GM19455 (cell line): ENCODE measurements around the gene OR1D5.
"Not testable (repeated sequence)": the region's sequence is repeated elsewhere in the genome, so short reads cannot be mapped to it uniquely, and the experiment has no call there.

Experiments used
- ATAC-seq: cut with Tn5 transposase; IDR thresholded peaks from one replicate; pipeline ENCODE4 v1.9.1; 2021; ENCODE audit not compliant: unreplicated experiment

The OR1D5 gene

DNA sequence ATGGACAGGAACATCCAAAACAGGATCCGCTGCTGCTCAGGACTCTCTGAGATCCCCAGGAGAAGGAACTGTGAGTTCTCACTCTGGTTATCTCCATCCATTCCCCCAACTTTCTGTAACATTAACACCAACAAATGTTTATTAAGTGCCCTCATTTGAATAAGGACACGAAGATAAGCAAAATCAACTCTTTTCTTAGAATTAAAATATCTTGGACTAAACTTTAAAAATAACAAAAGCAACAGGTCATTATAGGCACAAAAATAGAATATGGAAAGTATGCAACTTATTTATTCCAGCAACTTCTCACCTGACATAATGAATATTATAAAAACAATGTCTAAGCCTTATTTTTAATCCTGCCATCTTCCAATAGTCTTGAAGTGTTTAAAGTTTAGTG is at the start of gene OR1D5:
OR1D5 (minus strand) TSS at position 101 of the 400 bp plus-strand sequence; CDS start at position 101, 0 bp downstream.
- not testable (repeated sequence) for ATAC-seq

GRCh38 chr17:3104322-3104721 is 40.9 kb upstream of the OR1D5 start, which contains the start of gene OR1D2:
Gene OR1D2 (minus strand): TSS chr17:3104422. CDS start chr17:3092996, 11,426 bp downstream.
- ATAC-seq = no peak

- ATAC-seq = not testable (repeated sequence)
Measured at GRCh38 chr17:3073850-3074249, 10.4 kb upstream of the OR1D5 start.

DNA sequence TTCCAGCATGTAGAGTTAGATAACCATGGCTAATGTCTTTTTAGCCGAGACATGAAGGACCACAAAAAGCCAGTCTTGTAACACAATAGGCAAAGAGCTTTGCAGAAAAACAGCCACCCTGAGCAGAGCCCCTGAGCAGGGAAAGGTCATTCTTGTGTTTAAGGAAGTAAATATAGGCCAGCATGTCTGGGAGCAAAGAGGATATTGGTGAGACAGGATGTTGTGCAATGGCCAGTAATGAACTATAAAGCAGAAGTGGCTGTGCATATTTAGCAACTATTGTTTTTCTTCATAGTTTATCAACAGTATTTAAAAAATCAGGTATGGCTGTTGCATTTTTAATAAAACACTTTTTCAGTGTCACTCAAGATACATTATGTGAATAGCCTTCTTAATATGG is 1.8 kb upstream of the OR1D5 start:
- ATAC-seq = not testable (repeated sequence)

DNA sequence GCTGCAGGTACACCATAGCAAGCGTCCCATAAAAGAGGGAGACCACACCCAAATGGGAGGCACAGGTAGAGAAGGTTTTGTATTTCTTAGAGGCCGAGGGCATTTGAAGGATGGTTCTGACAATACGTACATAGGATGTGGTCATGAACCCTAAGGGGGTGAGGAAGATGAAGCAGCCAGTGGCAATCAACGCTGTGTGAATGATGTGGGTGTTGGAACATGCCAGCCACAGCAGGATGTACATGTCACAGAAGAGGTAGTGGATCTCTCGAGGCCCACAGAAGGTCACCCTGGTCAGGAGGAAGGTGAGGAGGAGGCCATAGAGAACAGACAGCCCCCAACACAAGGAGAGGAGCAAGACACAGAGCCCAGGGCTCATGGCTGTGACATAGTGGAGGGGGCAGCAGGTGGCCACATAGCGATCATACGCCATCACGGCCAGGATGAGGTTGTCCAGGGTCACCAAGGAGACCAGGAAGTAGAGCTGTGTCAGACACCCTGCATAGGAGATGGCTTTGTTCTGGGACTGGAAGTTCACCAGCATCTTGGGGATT is 506 bp downstream of the OR1D5 start:
- ATAC-seq = not testable (repeated sequence)

GRCh38 chr17:3054868-3055267 is 8.5 kb downstream of the OR1D5 start:
- ATAC-seq = not testable (repeated sequence)

DNA sequence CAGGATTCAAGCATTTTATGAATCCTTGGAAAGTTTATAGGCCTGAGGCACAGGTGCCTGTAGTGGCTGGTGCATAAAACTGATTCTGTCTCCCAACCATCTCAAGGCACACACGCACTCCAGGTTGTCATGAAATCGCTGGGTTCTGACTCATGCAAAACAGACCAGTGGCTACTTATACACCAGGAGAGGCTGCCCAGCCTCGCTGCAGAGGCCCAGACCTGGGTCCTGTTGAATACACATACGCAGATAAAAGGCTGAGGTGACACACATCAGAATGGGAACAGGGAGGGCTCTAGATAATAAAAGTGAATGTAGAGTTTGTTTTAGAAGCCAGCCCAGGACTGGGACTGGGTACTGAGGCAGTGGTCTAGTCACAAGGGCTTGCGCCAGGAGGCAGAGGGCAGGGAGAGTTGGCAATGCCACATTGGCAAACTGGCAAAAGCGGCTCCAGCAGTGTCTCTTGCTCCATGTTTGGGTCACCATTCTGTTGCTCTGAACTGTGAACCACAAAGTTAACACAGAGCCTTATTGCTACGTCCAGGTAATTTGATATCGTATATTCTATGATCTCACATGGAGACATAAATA is 13.6 kb downstream of the OR1D5 start:
- no peak for ATAC-seq

DNA sequence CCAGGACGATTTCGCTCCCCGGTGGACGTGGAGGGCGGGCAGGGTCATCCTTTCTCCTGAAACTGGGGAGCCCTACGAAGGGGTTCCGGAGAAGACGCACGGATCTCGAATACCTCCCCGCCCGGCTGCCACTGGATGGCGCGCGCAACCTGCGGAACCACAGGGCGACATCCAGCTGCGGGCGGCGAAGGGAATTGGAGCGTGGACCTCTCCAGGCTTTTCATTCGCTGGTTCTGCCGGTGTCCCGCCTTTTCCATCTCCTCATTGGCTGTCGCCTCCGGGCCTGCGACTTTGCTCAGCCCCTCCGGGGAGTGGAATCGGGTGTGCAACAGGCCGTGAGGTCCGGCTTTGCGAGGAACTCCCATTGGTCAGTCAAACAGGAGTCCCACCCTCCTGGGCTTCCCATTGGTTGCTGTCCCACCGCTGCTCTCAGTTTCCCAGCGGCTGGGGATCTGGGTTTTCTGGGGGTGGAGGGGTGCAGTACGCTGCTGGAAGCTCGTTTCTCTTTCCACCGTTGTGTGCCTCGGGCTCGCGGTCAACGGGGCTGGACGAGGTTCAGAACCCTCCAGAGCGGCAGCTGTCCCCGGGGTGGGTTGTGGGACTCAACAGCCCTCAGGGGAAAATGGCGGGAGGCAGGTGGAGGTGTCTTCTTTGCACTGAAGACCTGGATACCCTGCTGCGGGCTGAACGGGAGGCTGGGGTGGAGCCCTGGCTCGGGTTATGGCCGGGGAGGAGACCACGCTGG is 14.5 kb downstream of the OR1D5 start:
- peak; percentile 94 for ATAC-seq

DNA sequence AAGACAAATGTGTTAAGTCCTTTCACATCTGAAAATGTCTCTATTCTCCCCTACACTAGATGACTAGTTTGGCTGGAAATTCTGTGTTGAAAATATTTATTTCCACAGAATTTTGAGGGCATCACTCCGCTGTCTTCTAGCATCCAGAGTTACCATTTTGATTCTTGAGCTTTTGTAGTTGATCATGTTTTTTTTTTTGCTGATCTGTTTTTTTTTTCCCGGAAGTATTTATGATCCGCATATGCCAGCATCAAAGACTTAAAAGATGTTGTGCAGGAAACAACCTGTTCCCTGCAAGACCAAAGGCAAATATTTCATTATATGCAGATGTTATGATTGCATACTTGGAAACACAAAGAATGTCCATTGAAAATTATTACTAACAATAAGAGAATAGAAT is 16.7 kb downstream of the OR1D5 start:
- no peak for ATAC-seq

DNA sequence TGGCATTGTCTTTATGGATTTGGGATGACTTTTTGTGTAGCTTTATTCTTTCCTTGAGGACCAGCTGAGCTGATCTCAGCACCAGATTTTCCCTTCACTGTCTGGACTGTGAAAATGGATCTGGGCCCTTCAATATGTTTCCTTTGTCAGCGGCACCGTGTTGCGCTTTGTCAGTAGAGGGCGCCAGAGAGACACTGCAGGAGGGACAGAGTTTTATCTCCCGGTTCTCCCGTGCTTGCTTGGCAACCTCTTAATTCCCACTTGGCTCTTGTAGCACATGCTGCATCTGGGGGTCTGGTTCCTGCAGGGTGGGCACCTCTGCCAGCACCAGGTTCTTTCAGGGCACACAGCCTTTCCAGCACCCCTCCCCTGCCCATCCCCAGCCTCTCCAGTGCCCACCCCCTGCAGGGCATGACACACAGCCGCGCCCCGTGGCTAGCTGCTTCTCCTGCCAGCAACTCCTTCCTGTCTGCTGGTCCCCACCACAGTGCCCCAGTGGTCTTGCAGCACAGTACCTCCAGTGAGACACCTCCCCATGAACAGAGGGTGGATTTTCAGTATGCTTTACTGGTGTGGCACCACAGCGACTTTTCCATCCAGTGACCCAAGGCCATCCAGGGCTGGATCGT is 19.6 kb downstream of the OR1D5 start:
- no peak for ATAC-seq

DNA sequence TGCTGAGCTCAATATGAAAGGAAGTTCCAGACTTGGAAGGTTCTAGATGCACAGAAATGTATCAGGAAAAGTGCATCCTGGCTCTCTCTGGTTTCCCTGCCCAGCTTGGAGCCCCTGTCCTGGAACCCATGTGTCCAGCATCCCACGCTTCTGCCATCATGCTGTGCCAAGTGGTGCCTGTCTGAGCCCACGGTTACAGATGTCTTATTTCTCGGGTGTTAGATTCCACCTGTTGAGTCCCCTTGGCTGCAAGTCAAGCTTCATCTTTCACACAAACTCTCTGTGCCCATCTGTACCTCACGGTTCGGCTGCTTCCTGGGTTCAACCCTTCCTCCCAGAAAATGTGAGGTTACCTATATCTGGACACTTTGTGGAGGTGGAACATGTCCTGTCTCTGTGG is 22.5 kb downstream of the OR1D5 start:
- no peak for ATAC-seq

- ATAC-seq = no peak
Measured at GRCh38 chr17:3039736-3040135, 23.7 kb downstream of the OR1D5 start.

GRCh38 chr17:3038941-3039340 is 24.5 kb downstream of the OR1D5 start:
- no peak for ATAC-seq

DNA sequence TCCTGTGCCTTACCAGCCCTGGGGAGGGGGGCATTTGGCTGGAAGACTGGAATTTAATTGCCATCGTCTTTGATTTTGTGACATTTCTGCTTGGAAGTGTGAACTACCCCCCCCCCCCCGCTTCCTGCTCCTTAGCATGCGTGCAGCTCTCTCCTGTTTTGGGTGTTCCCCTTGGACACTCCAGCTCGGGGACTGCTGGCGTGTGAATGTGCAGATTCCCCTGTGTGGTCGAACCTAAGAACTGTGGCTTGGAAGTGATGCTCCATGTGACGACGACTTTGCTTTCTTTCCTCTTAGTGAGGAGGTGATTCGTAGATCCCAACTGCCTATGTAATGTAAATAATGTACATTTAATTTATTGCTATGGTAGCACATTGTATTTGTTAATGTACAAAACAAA is 26.1 kb downstream of the OR1D5 start:
- no peak for ATAC-seq

DNA sequence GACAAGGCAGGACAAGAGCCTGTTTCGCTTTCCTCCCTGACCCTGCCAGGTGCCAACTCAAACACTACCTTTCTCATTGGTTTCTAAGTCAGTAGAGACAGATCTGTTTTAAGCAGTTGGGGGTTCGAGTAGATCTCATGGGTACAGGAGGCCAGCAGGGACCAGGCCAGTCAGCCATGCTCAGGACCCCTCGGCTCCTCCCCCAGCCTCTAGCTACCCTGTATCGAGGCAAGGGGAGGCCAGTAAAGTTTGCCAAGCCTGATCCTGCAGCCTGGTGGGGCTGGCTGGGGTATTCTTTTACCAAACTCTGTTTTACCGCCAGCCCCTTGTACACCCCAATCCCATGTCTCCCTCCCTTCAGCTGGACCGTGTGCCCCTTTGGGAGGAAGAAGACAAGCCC is 26.6 kb downstream of the OR1D5 start:
- ATAC-seq = no peak

DNA sequence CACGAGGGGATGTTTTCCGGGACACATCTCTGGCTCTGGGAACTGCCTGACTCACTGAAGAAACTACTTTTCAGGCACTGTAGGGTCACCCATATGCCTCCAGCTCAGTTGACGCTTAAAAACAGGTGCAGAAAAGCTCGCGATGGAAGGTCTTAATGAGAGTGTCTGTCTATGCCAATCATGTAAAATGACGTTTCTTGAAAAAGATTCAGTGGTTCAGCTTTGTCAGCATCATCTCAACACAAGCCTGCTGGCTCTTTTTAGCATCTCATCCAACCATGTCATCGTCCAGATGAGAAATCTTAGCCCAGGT is 27.5 kb downstream of the OR1D5 start:
- ATAC-seq = no peak

DNA sequence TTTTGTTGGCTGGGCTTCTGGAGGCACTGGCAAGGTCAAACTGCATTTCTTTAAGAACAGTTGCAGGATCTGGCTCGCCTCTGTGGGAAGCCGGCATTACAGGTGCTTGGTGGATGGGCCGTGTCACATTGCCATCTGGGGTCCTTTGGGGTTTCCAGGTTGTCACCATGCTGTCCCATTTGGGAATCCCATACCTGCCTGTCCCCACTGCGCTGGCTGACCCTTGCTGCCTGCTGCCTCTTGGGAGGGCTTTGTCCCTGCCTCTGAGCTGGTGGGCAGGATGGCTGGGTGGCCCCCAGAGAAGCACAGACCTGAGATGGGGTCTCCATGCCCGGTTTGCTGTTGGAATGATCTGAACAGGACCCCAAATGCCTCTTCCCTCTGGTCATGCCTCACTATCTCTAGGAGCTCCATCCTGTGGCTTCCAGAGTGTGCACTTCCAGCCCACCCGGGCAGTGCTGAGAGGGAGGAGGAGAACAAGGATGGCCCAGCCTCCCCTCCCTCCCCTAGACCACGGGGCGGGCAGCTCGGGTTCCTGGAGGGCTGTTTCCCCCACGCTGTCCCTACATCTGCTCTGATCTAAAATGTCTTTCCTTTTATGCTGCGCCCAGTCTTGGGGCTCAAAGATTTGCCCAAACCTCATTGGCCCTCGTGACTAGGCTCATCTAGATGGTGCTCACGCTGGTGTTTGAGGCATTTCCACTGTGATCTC is 28.0 kb downstream of the OR1D5 start:
- no peak for ATAC-seq

DNA sequence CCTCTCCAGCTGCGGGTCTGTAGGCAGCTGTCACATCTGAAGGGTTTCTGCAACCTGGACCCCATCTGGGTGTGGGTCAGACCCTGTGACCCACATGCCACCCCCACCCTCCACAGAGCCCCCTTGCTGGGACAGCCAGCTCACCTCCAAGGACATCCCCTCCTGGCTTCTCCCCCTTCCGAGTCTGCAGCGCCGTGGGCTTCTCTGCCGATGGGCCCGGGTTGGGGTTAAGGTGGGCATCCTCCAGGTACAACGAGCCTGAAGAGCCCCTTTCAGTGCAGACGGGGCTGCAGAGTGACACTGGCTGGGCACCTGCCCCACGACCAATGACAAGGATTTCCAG is 28.9 kb downstream of the OR1D5 start:
- ATAC-seq = no peak

DNA sequence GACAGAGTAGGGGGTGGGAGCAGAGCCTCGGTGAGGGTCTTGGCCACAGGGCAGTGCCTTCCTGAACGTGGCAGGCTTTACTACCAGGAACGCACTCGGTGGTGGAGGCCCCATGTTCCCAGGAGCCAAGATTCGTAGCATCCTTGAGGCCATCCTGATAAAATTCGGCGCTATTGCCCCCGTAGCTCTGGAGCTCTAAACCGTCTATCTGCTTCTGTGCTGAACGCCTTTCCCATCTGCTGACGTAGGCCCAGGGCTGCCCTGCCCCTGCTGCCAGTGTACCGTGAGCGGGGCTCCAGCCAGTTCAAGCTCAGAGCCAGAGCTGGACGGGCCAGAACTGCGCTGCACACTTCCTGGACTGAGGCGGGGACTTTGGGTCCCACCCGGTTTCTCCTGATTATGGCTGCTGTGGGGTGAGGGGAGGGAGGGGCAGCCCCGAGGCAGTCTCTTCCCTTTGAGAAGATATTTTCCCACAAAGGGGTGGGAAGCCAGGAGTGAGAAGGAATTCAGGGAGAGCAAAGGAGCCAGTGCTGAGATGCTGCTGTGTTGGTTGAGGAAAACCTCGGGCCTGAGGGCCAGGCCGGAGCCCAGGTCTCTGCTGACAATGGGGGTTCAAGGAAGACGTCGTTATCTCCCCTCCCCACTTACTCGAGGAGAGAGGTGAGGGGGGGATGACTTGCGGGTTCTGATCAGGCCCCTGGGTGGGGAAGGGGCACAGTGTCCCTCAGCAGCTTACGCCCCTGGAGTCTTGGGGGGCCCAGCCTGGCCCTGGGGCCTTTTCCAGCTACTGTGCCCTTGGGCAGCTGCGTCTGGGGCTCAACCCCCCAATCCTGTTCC is 29.4 kb downstream of the OR1D5 start:
- no peak for ATAC-seq

DNA sequence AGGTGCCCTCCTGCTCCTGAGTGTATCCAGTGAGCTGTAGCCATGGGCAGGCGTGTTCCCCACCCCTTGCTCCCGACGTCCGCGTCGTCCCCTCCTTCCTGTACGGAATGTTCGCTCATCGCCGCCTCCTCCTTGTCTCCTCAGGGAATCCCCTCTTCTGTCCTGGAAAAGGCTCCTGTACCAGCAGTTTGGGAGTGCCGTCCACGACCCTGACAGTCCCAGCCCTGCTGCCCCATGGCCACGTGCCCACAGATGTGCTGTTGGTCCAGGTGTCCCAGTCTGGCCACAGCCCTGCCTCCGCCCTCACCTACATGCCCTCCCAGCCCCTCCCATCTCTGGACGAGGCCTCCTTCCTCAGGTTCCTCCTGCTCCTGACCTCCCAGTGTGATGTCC is 30.2 kb downstream of the OR1D5 start:
- ATAC-seq = no peak
